Measurements from ENCODE around the gene EARS2. TPM values are rescaled to one million over a fixed set of nuclear protein-coding genes. Genes with fewer than 3 reads are reported as not detected.
A peak's percentile ranks its signal among the peaks of the same experiment; 100 is the strongest.
"Not testable (repeated sequence)": the region's sequence is repeated elsewhere in the genome, so short reads cannot be mapped to it uniquely, and the experiment has no call there.

Gene EARS2
- total RNA-seq, 1 experiment from 2014 or later, result 27.5 TPM

GRCh38 chr16:23527961-23528643 is 29.0 kb downstream of the EARS2 start:
- no peak for DNase-seq (ENCODE audit: low read depth)

DNA sequence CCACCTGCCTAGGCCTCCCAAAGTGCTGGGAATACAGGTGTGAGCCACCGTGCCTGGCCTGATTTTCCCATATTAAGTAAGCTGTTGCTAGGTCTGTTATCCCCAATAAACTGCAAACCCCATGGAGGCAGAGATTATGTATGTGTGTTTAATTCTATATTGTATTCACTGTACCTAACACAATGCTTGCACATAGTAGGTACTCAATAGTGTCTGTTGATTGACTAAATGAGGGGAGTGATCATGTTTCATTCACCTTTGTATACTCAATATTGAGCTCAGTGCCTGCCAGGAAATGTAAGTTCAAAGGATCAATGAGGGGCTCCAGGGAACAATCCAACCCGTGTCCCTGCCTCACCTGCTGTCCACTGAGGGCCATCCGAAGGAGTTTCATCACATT is 32.3 kb downstream of the EARS2 start:
- no peak for DNase-seq (ENCODE audit: low read depth)

GRCh38 chr16:23523876-23524385 is 33.2 kb downstream of the EARS2 start:
- DNase-seq (ENCODE audit: low read depth), result no peak

DNA sequence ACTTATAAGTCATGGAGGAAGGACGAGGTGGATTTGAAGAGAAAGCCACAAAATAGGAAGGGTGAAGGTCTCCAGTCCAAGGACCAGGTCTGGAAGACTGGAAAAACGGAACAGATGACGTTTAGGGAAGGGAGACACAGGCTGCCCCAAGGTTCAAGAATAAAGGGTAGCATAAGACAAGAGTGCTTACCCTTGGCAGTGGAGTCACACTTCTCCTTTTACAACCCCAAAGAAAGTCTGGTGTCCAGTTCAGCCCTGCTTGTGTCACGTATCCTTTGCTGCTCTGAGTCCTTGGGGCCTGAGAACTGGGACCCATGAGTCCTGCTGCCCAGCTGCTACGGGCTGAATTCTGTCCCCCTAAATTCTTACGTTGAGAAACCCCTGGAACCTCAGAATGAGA is 33.8 kb downstream of the EARS2 start:
- DNase-seq (ENCODE audit: low read depth), result no peak

- DNase-seq (ENCODE audit: low read depth), result no peak
Observed at GRCh38 chr16:23521965-23522364, 35.2 kb downstream of the EARS2 start.

GRCh38 chr16:23521037-23521743 is 36.0 kb downstream of the EARS2 start:
- DNase-seq (ENCODE audit: low read depth), result no peak

DNA sequence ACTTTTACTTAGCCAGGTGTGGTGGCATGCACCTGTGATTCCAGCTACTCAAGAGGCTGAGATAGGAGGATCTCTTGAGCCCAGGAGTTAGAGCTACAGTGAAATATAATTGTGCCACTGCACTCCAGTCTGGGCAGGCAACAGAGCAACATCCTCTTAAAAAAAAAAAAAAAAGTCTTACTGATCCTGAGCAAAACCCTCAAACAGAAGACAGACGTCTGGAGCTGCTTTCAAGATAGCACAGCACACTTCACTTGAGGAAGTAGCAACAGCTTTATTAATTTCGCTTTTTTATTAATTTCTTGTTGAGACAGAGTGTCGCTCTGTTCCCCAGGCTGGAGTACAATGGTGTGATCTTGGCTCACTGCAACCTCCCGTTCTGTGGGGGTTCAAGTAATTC is 36.6 kb downstream of the EARS2 start:
- DNase-seq (ENCODE audit: low read depth), result no peak

- no peak for DNase-seq (ENCODE audit: low read depth)
Observed at GRCh38 chr16:23519282-23519681, 37.9 kb downstream of the EARS2 start.

- DNase-seq (ENCODE audit: low read depth), result no peak
Observed at GRCh38 chr16:23518435-23518891, 38.7 kb downstream of the EARS2 start.

DNA sequence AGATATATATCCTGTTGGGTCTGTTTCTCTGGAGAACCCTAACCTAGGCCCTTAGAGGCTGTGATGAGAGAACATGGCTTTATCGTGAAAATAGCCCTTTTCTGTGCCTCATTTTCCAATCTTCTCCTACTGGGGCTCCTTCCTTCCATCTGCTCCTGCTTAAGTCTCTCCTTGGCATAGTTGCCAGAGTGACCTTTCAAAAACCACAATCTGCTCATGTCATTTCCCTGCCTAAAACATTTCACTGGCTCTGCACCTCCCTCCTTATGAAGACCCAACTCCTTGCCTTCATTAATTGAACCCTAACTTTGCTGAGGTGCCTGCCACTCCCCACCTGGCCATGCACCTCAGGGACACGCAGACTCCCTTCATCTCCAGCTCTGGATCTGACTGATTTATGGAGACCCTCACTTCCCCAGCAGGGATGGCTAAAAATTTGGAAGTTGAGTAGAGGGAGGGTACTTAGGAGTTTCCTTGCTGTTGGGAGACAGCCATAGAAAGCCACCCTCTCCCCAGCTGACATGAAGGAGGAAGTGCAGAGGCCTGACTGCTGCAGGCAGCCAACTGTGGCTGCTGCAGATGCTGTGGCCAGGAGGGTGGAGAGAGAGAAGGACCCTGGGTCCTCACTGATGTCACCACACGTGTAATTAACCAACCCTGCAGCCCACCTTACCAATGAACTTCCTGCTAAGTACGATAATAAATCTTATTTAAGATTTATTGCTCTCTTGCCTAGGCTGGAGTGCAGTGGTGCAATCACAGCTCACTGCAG is 40.6 kb downstream of the EARS2 start:
- DNase-seq (ENCODE audit: low read depth), result no peak

GRCh38 chr16:23515881-23516280 is 41.3 kb downstream of the EARS2 start:
- DNase-seq (ENCODE audit: low read depth), result no peak

DNA sequence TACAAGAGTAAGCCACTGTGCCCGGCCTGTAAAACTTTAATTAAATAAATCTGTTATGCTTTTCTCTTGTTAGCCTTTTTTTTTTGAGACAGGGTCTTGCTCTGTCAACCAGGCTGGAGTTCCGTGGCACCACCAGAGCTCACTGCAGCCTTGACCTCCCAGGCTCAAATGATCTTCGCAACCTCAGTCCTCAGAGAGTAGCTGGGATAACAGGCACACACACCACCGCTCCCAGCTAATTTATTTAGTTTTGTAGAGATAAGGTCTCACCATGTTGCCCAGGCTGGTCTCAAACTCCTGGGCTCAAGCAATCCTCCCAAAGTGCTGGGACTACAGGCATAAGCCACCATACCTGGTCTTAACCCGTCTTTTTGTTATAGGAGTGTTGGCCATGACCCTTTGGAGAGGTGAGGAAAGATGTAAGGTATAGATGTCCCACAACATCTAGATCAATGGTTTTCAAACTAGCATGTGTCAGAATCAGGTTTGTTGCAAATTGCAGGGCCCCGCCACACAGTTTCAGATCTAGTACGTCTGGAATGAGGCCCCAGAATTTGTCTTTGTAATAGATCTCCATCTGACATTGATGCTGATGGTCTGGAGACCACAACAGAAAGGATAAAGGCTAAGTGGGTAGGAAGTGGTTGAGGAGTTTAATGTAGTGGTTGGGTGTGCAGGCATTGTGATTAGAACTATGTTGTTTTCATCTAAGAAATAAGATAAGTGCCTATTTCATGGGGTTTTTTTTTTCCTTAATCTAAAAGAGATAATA is 42.6 kb downstream of the EARS2 start:
- DNase-seq (ENCODE audit: low read depth), result no peak

GRCh38 chr16:23512168-23512695 is 44.9 kb downstream of the EARS2 start:
- no peak for DNase-seq (ENCODE audit: low read depth)

DNA sequence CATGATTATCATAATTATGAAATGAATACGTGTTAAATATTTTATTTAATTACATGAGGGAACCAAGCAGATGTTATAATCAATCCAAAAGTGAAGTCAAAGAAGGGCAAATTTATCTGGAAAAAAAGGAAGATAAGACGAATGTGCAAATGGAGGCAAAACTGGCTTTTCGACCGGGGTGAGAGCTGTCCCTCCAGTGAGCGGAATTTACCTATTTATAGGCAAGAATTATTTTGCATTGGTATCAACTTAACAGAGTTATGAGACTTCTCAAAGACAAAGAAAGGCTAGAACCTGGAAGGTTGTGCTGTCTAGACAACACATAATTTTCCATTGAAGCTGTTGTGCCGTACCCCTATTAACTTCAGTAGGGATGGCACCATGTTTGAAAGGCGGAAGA is 45.4 kb downstream of the EARS2 start:
- DNase-seq (ENCODE audit: low read depth), result no peak

GRCh38 chr16:23510915-23511270 is 46.3 kb downstream of the EARS2 start:
- not testable (repeated sequence) for DNase-seq (ENCODE audit: low read depth)

GRCh38 chr16:23510164-23510914 is 46.8 kb downstream of the EARS2 start, which contains the start of gene GGA2:
GGA2 (minus strand) TSS chr16:23510494; CDS start chr16:23510411, 83 bp downstream.
- DNase-seq (ENCODE audit: low read depth), result peak; percentile 72

GRCh38 chr16:23509782-23510163 is 47.4 kb downstream of the EARS2 start:
- peak; percentile 50 for DNase-seq (ENCODE audit: low read depth)

GRCh38 chr16:23509441-23509754 is 47.8 kb downstream of the EARS2 start:
- DNase-seq (ENCODE audit: low read depth), result no peak

- DNase-seq (ENCODE audit: low read depth), result no peak
Observed at GRCh38 chr16:23508589-23509440, 48.3 kb downstream of the EARS2 start.

GRCh38 chr16:23506606-23506994 is 50.5 kb downstream of the EARS2 start:
- no peak for DNase-seq (ENCODE audit: low read depth)
